SKM-1 (cell line): ENCODE data around the gene MOB2.

Experiments
- DNase-seq: peaks from one replicate; lab custom pipeline; 2025; ENCODE audit not compliant: unreplicated experiment; lab: John Stamatoyannopoulos, UW

The MOB2 gene

DNA sequence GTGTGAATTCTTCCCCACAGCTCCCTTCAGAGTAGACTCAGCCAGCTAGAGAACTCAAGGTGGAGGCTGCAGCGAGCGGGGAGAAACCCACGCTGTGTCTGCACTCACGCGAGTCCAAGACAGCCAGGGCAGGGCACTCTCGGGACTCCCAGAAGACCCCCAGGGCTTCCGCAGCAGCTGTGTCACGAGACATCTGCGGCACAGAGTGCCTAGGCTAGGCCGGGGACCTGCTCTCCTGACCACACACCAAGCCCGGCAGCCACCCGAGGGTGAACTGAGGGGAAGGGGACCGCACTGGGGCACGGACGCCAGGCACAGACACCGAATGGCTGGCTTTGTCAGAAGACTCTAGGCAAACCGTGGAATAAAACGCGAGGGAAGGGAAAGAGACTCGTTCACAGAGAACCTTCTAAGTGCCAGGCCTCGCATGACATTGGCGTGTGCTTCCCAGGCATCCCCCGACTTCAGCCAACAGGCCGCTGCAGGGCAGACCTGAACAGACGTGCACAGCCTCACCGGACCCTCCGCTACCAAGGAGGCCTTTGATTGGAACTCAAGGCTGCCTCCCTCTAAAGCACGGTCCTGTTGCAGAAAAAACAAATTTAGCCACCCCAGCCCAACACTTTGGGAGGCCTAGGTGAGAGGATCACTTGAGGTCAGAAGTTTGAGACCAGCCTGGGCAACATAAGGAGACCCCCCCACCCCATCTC, 18.2 kb upstream of the MOB2 start:
- DNase-seq, result no peak

DNA sequence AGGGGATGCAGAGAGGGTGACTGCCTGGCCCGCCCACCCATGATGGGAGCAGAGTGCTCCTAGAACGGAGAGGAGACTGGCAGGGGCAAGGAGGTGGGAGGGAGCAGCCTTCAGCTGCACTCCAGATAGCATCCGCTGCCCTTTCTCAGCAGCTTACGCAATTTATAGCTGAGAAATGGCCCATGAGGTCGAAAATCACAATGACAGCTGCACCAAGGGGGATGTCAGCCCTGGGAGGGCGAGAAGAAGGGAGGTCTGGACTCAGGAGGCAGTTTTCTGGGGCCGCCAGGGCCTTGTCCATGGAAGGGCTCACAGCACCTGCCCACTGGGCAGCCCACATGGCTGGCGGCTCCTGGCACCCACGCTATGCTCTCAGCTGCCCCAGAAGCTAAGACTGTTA, 17.6 kb upstream of the MOB2 start:
- no peak for DNase-seq

DNA sequence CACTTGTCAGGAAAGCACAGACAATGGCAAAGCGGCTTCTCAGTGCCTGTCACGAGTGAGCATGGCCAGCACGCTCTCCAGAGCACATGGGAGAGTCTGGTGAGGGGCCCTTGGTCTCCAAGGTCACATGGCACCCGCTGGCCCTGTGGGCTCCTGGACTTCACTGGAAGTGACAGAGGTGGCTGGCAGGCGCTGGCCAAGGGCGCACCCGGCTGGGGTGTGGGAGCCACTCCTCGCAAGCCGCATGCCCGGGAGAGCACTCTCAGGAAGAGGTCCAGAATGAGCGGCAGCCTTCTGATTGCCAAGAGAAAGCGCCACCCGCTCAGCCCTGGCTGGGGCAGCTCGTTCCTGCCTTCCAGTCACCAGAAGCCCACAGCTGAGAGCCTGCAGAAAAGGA, 17.1 kb upstream of the MOB2 start:
- no peak for DNase-seq

DNA sequence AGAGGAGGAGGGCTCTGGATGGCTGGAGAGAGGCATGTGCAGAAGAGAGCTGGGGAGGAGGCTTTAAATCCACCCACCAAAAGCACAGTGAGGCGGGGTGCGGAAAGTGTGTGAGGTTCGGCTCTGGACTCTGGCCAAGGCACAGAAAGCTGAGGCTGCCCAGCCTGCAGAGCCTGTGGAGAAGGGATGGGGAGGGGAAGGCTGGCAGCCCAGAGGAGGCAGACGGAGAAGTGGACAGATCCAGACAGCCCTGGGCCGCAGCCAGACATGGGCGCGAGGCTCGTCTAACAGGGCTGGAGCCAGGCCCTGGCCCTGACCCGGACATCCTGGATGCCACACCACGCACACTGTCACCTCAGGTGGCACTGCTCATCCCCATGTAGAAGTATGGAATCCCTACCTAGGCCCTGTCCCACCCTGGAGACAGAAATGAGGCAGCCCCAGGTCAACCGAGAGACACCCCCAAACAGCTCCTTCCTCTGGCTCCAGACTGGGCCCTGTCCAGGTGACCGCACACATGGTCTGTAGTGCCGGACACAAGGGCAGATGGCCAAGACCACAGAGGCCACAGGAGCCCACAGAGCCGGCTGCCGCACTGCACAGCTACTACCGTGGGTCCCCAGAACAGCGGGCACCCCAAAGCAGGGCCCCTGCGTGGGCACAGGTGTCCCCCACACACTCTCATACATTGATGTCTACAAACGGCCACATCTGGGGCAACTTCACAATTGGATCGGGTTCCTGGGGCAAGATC, 16.6 kb upstream of the MOB2 start:
- no peak for DNase-seq

DNA sequence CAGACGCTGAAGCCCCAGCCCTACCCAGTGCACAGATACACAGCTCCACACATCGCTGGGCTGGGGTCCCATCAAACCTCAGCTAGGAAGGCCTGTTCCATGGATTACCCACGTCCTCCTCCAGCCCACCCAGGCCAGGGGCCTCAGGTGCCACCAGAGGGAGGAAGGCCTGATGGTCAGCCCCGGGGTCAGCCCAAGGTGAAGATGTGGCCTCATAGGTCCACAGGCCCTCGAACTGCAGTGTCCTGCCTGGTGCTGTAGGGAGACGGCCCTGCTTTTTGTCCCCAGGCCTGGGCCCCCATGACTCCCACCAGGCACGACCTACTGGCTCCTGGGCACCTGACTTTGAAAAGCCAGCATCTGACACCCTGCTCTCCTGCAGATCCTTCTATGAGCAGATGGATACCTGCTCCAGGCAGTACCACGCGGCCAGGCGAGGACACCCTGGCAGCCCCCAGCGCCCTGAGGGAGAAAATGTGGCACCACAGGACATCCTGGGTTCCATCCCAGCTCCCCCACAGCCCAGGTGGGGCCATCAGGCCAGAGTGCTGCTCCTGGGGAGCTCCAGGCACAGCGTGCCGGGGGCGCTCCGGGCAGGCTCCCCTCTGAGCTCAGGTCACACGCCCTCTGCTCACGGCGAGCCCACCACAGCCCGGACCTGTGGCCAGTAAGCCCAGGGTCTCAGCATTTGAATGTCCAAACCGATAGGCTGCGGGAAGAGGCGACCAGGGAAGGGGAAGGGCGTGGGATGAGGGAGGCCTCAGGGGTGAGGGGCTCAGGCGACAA, 15.8 kb upstream of the MOB2 start:
- no peak for DNase-seq

DNA sequence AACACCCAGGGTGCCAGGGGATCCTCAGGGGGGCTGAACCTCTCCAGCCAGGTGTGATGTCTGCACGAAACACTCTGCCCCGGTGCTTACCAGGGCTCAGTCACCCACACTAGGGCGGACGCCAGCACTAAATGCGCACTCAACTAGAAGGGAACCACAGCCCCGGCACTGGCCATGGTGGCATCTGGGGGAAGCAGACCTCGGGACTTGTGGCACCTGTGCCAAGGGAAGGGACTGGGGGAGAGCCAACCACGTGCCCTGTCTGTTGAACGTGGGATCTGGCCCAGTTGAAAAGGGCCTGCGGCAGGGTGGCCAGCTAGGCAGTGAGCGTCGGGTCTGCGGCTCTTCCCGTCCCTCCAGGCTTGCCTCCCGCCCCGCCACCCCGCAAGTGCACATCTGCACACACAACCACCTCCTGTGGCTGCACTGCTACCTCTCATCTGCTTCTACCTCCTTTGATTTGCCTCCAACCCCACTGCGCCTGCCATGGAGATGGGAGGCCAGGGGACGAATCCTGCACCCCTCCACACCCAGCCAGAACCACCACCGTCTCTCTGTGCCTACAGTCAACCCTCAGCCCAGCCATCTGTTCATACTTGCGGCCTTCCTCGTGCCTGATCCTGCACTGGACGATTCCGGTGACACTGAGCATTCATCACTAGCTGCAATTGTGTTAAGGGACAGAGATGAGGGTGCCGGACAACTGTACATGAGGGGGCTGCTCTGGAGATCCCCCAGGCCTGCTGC, 15.0 kb upstream of the MOB2 start:
- no peak for DNase-seq

DNA sequence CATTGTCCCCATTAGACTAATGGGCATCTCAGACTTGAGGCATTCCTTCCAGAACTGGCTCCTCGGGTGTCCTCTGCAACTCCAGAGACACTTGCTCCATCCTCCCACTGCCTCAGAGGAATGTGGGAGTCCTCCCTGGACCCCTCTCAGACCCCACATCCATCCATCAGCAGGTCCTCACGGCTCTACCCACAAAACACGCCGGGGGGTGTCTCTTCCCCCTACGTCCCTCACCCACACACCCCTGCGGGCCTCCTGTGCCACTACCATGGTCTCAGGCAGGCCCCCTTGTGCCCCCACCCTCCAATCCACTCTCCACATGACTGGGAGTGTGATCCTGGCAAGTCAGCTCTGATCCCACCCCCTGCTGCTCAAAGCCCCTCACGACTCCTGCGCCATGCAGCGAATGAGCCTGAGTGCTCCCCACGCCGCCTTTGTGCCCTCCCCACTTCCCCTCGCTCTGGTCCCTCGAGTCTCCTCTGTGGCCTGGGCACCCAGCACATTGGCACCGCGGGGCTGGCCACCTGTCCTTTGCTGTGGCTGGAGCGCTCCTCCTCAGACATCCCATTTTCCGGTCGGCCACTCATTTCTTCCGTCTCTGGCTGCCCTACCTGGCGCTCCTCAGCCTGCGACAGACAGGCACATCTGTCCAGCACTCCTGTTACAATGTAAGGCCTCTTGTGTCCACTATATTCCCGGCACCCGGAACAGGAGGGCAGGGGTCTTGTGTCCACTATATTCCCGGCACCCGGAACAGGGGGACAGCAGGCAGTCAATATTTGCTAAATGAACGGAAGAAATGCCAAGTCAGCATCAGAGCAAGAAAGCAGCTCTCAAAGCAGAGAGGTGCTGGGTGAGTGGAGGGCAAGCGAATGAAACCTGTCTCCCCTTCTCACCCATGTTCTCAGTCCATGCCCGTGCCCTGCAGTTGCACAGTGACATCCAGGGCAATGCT, 14.2 kb upstream of the MOB2 start:
- no peak for DNase-seq

DNA sequence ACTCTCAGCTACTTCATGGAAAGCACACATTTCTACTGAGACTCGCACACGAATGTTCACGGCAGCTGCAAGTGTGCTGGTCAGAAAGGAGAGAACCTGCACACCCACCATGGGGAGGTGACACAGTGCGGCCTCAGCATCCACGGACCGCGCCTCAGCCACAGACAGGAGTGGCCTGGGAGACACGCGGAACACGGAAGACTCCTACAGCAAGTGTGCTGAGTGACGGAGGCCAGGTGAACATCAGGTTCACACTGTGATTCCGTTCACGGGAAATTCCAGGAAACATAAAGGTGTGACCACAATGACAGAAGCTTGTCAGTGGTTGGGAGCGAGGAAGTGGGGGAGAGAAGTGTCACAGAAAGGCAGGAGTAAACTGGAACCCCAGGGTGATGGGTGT, 13.3 kb upstream of the MOB2 start:
- DNase-seq, result no peak

DNA sequence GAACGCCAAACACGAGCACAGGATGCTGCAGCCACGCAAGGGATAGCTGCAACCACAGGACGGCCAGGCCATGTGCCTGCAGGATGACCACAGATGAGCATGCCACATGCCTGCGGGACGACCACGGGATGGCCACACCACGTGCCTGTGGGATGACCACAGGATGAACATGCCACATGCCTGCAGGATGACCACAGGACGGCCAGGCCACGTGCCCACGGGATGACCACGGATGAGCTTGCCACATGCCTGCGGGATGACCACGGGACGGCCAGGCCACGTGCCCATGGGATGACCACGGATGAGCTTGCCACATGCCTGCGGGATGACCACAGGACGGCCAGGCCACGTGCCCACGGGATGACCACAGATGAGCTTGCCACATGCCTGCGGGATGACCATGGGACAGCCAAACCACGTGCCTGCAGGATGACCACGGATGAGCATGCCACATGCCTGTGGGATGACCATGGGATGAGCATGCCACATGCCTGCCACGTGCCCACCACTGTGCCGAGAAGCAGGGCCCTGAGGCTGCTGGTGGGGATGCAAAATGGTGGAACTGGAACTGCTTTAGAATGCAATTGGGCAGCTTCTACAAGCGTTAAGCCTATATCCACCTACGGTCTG, 12.8 kb upstream of the MOB2 start:
- DNase-seq, result no peak

DNA sequence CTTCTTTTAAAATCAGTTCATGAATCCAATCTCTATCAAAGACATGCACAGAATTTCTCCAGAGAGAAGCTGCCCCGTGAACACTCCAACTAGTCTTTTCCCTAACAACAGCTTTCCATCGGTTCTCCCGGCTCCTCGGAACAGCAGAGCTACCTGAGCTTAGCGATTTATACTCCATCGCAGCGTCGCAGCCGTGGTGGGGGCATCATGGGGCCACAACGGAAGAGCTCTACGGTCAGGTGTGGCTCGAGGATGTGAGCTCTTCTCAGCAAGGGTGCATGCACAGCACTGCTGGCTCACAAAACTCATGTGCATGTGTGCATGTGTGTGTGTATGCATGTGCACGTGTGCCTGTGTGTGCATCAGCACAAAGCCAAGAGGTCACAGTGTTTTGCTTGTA, 11.7 kb upstream of the MOB2 start:
- no peak for DNase-seq

DNA sequence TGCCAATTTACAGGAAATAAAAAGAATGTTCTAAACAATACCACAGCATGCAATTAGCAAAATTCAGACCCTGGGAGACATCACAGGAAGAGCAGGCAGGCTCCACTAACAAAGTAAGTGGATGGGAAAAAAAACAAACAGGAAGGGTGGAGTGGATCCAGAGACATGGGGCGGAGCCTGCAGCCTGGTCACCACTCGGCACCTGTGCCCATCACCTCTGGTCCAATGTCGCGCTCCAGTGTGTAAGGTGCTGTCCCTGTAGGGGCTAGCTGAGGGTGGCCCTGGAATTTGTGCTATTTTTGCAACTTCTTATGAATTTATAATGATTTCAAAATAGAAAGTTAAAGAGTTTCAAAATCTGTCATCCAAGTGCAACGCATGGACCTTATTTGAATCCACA, 11.0 kb upstream of the MOB2 start:
- no peak for DNase-seq

DNA sequence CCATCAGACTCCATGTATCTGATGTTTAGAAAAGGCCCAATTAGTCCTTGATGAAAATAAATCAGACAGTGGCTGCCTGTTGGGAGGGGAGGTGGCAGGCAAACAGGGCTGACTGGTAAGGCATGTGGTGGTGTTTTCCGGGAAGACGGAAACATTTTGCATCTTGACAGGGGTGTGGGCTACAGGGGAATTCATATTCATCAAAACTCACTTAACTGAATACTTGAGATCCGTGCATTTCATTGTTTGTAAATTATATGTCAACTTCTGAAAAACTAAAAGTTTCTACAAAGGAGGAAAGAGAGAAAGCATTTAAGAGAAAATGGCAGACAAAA, 10.1 kb upstream of the MOB2 start:
- no peak for DNase-seq

DNA sequence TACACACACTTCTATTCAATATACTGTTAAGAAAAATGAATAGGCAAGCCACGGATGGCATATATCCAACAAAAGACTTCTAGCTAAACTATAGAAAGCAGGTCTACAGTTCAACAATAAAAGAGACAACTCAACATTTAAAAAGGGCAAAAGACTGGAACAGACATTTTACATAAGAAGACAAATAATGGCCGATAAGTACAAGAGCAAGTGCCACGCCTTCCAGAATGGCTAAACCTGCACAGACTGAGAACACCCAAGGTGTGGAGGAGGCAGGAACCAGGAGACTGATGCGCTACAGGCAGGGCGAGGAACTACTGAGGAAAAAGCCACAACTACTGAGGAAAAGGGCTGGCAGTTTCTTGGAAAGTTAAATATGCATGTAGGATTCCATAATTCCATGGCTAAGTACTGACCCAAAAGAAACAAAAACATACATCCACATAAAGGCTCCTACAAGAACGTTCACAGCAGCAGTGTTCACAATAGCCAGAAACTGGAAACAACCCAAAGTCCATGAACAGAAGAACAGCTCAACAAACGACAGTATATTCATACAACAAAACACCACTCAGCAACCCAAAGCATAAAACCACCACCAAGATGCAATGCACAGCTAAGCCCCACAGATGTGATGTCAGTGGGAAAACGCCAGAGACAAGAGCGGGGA, 9.6 kb upstream of the MOB2 start:
- no peak for DNase-seq

DNA sequence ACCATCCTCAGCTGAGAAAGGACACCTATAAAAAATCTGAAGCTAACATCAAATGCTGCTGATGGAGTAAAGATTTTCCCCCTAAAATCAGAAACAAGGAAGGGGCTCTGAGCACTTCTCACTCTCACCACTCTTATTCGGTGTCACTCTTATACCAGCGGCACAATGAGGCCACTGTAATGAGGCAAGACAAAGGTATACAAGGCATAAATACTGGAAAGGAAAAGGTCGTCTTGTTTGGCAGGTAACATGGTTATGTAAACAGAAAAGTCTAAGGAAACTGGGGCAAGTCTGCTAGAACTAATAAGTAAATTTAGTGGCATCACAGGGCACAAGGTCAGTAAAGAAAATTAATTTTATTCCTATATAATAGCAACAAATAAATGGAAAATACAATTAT, 8.1 kb upstream of the MOB2 start:
- DNase-seq, result no peak

DNA sequence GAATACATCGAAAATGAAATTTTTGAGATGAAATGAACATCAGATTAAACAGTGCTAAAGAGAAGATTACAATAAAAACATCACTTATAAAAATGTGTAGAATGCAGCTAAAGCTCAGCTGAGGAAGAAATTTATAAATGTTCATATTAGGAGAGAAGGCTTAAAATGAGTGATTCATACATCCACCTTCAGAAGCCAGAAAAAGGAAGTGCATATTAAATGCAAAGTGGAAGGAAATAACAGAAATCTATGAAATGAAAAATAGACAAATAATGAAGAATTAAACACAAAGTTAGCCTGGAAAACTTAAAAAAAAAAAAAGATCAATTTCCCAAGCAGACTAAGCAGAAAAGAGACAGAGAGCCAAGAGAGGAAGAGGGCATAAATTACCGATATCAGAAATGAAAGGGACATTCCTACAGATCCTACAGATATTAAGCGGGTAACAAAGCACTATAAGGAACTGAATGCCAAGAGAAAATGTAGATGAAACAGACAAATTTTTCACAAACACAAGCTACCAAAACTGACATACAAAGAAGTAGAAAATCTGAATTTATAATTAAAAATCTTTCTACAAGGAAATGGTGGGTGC, 7.2 kb upstream of the MOB2 start:
- DNase-seq, result no peak

DNA sequence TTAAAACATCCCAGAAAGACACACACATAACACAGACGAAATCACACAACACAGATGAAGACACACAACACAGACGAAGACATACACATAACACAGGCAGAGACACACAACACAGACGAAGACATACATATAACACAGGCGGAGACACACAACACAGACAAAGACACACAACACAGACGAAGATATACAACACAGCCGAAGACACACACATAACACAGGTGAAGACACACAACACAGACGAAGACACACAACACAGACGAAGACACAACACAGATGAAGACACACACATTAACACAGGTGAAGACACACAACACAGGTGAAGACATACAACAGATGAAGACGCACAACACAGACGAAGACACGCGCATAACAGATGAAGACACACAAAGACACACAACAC, 4.8 kb upstream of the MOB2 start:
- no peak for DNase-seq

DNA sequence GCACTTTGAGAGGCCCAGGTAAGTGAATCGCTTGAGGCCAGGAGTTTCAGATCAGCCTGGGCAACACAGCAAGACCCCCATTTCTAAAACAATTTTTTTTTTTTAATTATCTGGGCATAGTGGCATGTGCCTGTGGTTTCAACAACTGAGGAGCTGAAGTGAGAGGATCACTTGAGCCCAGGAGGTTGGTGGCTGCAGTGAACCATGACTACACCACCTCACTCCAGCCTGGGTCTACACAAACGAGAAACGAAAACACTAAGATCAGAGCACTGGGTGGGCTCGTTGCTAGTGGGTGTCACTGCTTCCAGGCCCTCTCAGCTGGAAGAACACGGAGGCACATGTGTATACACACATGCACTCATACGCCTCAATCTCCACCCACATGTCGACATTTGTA, 4.1 kb upstream of the MOB2 start:
- no peak for DNase-seq

DNA sequence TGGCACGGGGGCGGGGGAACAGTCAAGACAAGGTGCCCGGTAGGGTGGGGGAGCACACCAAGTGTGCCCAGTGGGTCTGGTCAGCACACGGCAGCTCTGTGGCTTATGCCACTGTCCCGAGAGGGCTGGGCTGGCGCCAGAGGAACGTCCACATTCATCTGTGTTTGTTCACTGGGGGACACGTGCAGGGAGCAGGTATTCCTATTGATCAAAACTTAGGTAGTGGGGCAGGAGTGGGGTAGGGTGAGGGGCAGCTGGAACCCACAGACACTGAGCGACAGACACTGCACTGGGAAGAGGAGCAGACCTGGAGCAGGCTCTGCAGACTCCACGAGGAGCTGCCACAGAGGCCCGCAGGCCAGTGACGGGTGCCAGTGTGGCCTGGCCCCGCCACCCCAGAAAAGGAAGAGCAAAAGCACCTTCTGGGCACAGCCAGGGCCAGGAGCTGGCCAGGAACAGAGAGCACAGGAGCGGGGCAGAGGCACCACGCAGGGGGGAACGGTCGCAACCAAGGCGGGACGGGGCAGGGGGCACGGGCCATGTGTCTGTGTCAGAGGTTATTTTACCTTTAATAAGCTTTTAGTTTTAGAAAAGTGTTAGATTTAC, 2.1 kb upstream of the MOB2 start:
- DNase-seq, result no peak
